Stomach smooth muscle (tissue), 2 donors: ENCODE data around the gene CD81.

Experiments
- H3K27ac ChIP-seq: one replicate; pipeline ENCODE4 v1.7.0; 2013; ENCODE audit warnings: mild to moderate bottlenecking, low read length, inconsistent platforms
- H3K27me3 ChIP-seq, 2 donors: one replicate each; pipeline ENCODE4 v1.7.0; 2013; ENCODE audit warnings: low read length in 2 of 2; ENCODE audit not compliant: insufficient read depth in 2 of 2, control insufficient read depth in 1 of 2
- H3K36me3 ChIP-seq, 2 donors: one replicate each; pipeline ENCODE4 v1.7.0; 2013; ENCODE audit warnings: low read length in 2 of 2; ENCODE audit not compliant: control insufficient read depth in 2 of 2, insufficient read depth in 2 of 2
- H3K4me1 ChIP-seq: one replicate; pipeline ENCODE4 v1.7.0; 2013; ENCODE audit warnings: low read length; ENCODE audit not compliant: control insufficient read depth, insufficient read depth
- H3K4me3 ChIP-seq, 2 donors: one replicate each; pipeline ENCODE4 v1.7.0; 2013; ENCODE audit warnings: low read length in 2 of 2
- H3K9ac ChIP-seq, 2 donors: one replicate each; pipeline ENCODE4 v1.7.0; 2013; ENCODE audit warnings: low read length in 2 of 2, mild to moderate bottlenecking in 1 of 2
- H3K9me3 ChIP-seq, 2 donors: one replicate each; pipeline ENCODE4 v1.7.0; 2013; ENCODE audit warnings: low read length in 2 of 2; ENCODE audit not compliant: control insufficient read depth in 2 of 2
- donor health status: healthy.
- donor health status: Pancreatic carcinoma.

CD81 gene

DNA sequence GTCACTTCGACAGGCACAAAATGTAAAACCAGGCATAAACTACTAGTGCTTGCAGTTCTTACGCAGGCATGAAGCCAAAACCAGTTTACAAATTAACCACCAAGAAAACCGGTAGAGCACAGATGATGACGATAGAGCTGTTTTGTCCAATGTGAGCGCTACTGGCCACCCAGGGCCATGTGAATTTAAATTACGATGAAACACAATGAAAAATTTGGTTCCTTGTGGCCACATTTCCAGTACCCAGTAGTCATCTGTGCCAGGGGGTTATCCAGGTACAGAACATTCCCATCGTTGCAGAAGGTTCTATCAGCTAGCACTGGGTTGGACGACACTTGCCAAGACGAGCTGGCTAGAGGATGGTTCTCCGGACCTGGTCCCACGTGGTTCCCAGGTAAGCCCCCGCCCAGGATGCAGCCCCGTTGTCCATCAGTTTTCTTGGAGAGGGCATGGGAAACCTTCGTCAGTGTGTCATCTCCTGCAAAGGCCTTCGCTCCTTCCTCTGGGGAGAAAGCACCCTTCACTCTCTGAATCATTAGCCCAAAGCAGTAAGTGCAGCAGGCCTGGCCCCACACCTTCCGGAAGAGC lies 1.1 kb upstream of the CD81 start:
- no peaks in the 10 kb centered on the region for H3K9me3 ChIP-seq
- H3K27ac ChIP-seq, result no peak overlapping the region
- no peak overlapping the region for H3K9ac ChIP-seq
- H3K36me3 ChIP-seq, result no peaks in the 10 kb centered on the region
- peaks cover 36% of the 10 kb centered on the region for H3K4me1 ChIP-seq
- H3K4me3 ChIP-seq, result no peak overlapping the region
- no peaks in the 10 kb centered on the region for H3K27me3 ChIP-seq

- Histone ChIP-seq H3K27ac (peak overlapping the region; percentile 93), H3K9me3 (no peaks in the 10 kb centered on the region), H3K9ac (peak overlapping the region; percentile 96), H3K36me3 (no peaks in the 10 kb centered on the region), H3K27me3 (no peaks in the 10 kb centered on the region), H3K4me1 (peaks cover 53% of the 10 kb centered on the region), H3K4me3 (peak overlapping the region; percentile 93)
Measured at GRCh38 chr11:2377511-2378443, 667 bp downstream of the CD81 start.

- H3K36me3 ChIP-seq, result no peaks in the 10 kb centered on the region
- no peaks in the 10 kb centered on the region for H3K9me3 ChIP-seq
- peak overlapping the region; percentile 96 for H3K9ac ChIP-seq
- H3K27me3 ChIP-seq, result no peaks in the 10 kb centered on the region
- peaks cover 62% of the 10 kb centered on the region for H3K4me1 ChIP-seq
- H3K27ac ChIP-seq, result peak overlapping the region; percentile 93
- H3K4me3 ChIP-seq, result peak overlapping the region; percentile 93
Measured at GRCh38 chr11:2378527-2379210, 1.6 kb downstream of the CD81 start.

GRCh38 chr11:2379466-2380174 lies 2.5 kb downstream of the CD81 start:
- H3K27ac ChIP-seq, result peak overlapping the region; percentile 93
- no peaks in the 10 kb centered on the region for H3K36me3 ChIP-seq
- H3K9me3 ChIP-seq, result no peaks in the 10 kb centered on the region
- H3K4me3 ChIP-seq, result peak overlapping the region; percentile 93
- H3K4me1 ChIP-seq, result peaks cover 68% of the 10 kb centered on the region
- H3K9ac ChIP-seq, result peak overlapping the region; percentile 51 to 96
- no peaks in the 10 kb centered on the region for H3K27me3 ChIP-seq

GRCh38 chr11:2380396-2380795 lies 3.3 kb downstream of the CD81 start:
- Histone ChIP-seq H3K27ac (peak overlapping the region; percentile 93), H3K4me1 (peaks cover 75% of the 10 kb centered on the region), H3K9ac (peak overlapping the region; percentile 51 to 96), H3K27me3 (no peaks in the 10 kb centered on the region), H3K4me3 (peak overlapping the region; percentile 93), H3K9me3 (no peaks in the 10 kb centered on the region), H3K36me3 (peaks cover 0 to 2% of the 10 kb centered on the region in 2 donors)

GRCh38 chr11:2380807-2381350 lies 3.8 kb downstream of the CD81 start:
- Histone ChIP-seq H3K9me3 (no peaks in the 10 kb centered on the region), H3K36me3 (peaks cover 0 to 4% of the 10 kb centered on the region in 2 donors), H3K9ac (peak overlapping the region; percentile 42 to 96), H3K27ac (peak overlapping the region; percentile 93), H3K4me1 (peaks cover 75% of the 10 kb centered on the region), H3K4me3 (peak overlapping the region; percentile 93), H3K27me3 (no peaks in the 10 kb centered on the region)

- Histone ChIP-seq H3K4me3 (peak overlapping the region; percentile 11 to 93), H3K9me3 (no peaks in the 10 kb centered on the region), H3K9ac (peak overlapping the region; percentile 29 to 32), H3K27me3 (no peaks in the 10 kb centered on the region), H3K36me3 (peaks cover 0 to 4% of the 10 kb centered on the region in 2 donors), H3K4me1 (peaks cover 77% of the 10 kb centered on the region), H3K27ac (peak overlapping the region; percentile 93)
Measured at GRCh38 chr11:2381494-2382128, 4.5 kb downstream of the CD81 start.

DNA sequence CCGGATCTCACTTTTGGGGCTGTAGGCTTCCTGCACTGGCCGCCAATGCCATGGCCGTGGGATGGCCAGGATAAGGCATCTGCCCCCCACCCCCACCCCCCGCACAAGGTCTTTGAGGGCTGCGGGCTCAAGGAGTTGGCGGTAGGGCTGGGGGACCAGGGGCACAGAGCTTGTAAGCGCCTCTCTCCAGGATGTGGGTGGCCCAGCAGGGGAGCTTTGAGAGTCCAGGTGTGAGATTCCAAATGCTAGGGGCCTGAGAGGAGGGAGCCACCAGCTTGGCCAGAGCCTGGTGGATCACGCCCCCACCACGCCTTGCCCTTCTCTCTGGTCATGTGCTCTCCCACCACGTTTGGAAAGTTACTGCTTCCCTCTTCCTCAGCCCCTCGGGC lies 5.0 kb downstream of the CD81 start:
- Histone ChIP-seq H3K4me1 (peaks cover 78% of the 10 kb centered on the region), H3K9me3 (no peaks in the 10 kb centered on the region), H3K4me3 (peak overlapping the region in 1 of 2 donors; percentile 35), H3K27me3 (no peaks in the 10 kb centered on the region), H3K36me3 (peaks cover 0 to 4% of the 10 kb centered on the region in 2 donors), H3K27ac (peak overlapping the region; percentile 93), H3K9ac (peak overlapping the region; percentile 29 to 32)

GRCh38 chr11:2382936-2383851 lies 6.1 kb downstream of the CD81 start:
- Histone ChIP-seq H3K36me3 (peaks cover 0 to 4% of the 10 kb centered on the region in 2 donors), H3K4me1 (peaks cover 88% of the 10 kb centered on the region), H3K27me3 (no peaks in the 10 kb centered on the region), H3K9me3 (no peaks in the 10 kb centered on the region), H3K4me3 (peak overlapping the region; percentile 37 to 58), H3K9ac (peak overlapping the region; percentile 17 to 58), H3K27ac (peak overlapping the region; percentile 93)
